Hepatocyte (in vitro differentiated cells): ENCODE measurements around the gene UBE2G1. TPM values are rescaled to one million over a fixed set of nuclear protein-coding genes. Genes with fewer than 3 reads are reported as not detected.
A peak's percentile ranks its signal among the peaks of the same experiment; 100 is the strongest.

Source experiments
- DNase-seq: peaks from one replicate; pipeline ENCODE4 v3.0.0-alpha.2; 2016; ENCODE audit warnings: low spot score
- H2AFZ ChIP-seq: fragments of 200-600 bp; sonication (generic); 2 replicates; pipeline ENCODE4 v1.6.0; 2016; ENCODE audit warnings: antibody characterized with exemption, mild to moderate bottlenecking
- H3K27ac ChIP-seq: fragments of 200-600 bp; sonication (generic); 2 replicates; pipeline ENCODE4 v1.5.1; 2016; ENCODE audit warnings: mild to moderate bottlenecking
- H3K27me3 ChIP-seq: fragments of 200-600 bp; sonication (generic); 2 replicates; pipeline ENCODE4 v1.6.1; 2016
- H3K36me3 ChIP-seq: fragments of 200-600 bp; sonication (generic); replicated peaks from 2 replicates; pipeline ENCODE4 v1.5.1; 2016; ENCODE audit warnings: low read depth; ENCODE audit not compliant: insufficient read depth
- H3K4me1 ChIP-seq: fragments of 200-600 bp; sonication (generic); 2 replicates; pipeline ENCODE4 v1.5.1; 2016; ENCODE audit warnings: mild to moderate bottlenecking, moderate library complexity; ENCODE audit not compliant: insufficient read depth
- H3K4me2 ChIP-seq: fragments of 200-600 bp; sonication (generic); 2 replicates; pipeline ENCODE4 v1.6.0; 2016
- H3K4me3 ChIP-seq: fragments of 200-600 bp; sonication (generic); 2 replicates; pipeline ENCODE4 v1.5.1; 2016; ENCODE audit warnings: mild to moderate bottlenecking
- H3K79me2 ChIP-seq: fragments of 200-600 bp; sonication (generic); 2 replicates; pipeline ENCODE4 v1.6.0; 2017; ENCODE audit warnings: mild to moderate bottlenecking
- H3K9me2 ChIP-seq: fragments of 200-600 bp; sonication (generic); replicated peaks from 2 replicates; pipeline ENCODE4 v1.6.0; 2017; ENCODE audit warnings: mild to moderate bottlenecking; ENCODE audit not compliant: insufficient read depth
- H3K9me3 ChIP-seq: fragments of 200-600 bp; sonication (generic); 2 replicates; pipeline ENCODE4 v1.5.1; 2016; ENCODE audit warnings: low read depth, mild to moderate bottlenecking
- H4K20me1 ChIP-seq: fragments of 200-600 bp; sonication (generic); 2 replicates; pipeline ENCODE4 v1.6.0; 2016; ENCODE audit warnings: mild to moderate bottlenecking; ENCODE audit not compliant: insufficient read depth, poor library complexity, severe bottlenecking
- CTCF ChIP-seq: fragments of 200-600 bp; sonication (generic); IDR thresholded peaks from 2 replicates; pipeline ENCODE4 v1.5.1; 2016; ENCODE audit warnings: antibody characterized with exemption, mild to moderate bottlenecking; ENCODE audit not compliant: poor library complexity
- EZH2 ChIP-seq: fragments of 200-600 bp; sonication (generic); IDR thresholded peaks from 2 replicates; pipeline ENCODE4 v1.6.1; 2016; ENCODE audit warnings: antibody characterized with exemption, mild to moderate bottlenecking, borderline replicate concordance
- EZH2phosphoT487 ChIP-seq: fragments of 200-600 bp; sonication (generic); IDR thresholded peaks from one replicate; pipeline ENCODE4 v1.6.1; 2018; ENCODE audit warnings: antibody characterized with exemption, mild to moderate bottlenecking, low read depth, moderate library complexity; ENCODE audit not compliant: unreplicated experiment, severe bottlenecking
- WGBS: methylation state at CpG from one replicate; pipeline ENCODE4 v1.1.6; 2016; ENCODE audit warnings: low lambda C conversion rate; ENCODE audit errors: missing lambda C conversion rate; 5-methylcytosine and 5-hydroxymethylcytosine counted together
- polyA plus RNA-seq: library from polyadenylated mRNA; unstranded; fragments of >200 nt; fragmentation: Nextera tagmentation; extraction: Ambion mirVana; gene quantifications from 2 replicates; pipeline ENCODE4 v1.2.1, GENCODE V29; 2016
- total RNA-seq: library from RNA; depleted of rRNA; stranded (reverse); fragments of >200 nt; gene quantifications from 2 replicates; pipeline ENCODE4 v1.2.3, GENCODE V29; 2014

Gene UBE2G1
- total and polyA plus RNA-seq, 2 experiments from 2014 or later = 65.1 to 78.8 TPM

DNA sequence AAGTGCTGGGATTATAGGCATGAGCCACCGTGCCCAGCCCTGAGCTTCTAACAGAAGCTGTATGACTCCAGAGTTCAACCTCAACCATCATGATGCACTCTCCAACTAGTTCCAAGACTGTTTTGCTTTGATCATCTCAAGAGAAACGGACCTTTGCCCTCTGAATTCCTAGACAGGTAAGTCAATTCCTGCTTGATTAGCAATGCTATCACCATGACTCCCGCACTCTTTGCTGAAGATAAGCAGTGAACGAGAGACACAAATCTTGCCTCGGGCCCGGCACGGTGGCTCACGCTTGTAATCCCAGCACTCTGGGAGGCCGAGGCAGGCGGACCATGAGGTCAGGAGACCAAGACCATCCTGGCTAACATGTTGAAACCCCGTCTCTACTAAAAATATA is 124.9 kb downstream of the UBE2G1 start:
- Histone ChIP-seq H3K9me3 (no peaks in the 10 kb centered on the region), H3K27me3 (no peaks in the 10 kb centered on the region), H3K9me2 (no peaks in the 10 kb centered on the region), H3K79me2 (peaks cover 60% of the 10 kb centered on the region), H3K4me1 (no peaks in the 10 kb centered on the region), H3K4me2 (no peak overlapping the region), H3K27ac (peak overlapping the region; percentile 77), H4K20me1 (no peaks in the 10 kb centered on the region), H2AFZ (no peak overlapping the region), H3K36me3 (no peaks in the 10 kb centered on the region), H3K4me3 (no peak overlapping the region)
- TF ChIP-seq EZH2 (no peak), EZH2phosphoT487 (no peak), CTCF (no peak)
- 39% methylated on average over 11 of the region's 11 CpGs for WGBS
- DNase-seq = peak; percentile 78

DNA sequence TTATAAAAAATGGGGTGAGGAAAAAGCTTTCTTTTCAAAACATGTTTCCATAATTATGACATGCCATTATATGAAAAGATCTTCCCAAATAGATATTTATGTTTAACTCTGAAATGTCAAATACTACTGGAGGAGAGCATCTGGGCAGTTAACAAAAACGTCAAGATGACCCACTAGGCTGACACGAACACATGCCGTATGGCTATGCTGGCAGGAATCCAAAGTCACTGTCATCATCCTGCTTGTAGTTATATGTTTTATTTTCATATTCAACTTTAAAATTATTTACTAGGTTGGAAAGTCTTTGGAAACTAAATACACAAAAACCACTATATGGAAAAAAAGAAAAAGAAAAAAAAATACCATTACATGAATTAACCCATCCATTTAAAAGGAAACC is 130.0 kb downstream of the UBE2G1 start:
- Histone ChIP-seq H3K36me3 (no peaks in the 10 kb centered on the region), H3K27me3 (no peaks in the 10 kb centered on the region), H2AFZ (no peak overlapping the region), H3K79me2 (peaks cover 18% of the 10 kb centered on the region), H3K4me3 (no peak overlapping the region), H3K27ac (no peak overlapping the region), H3K9me3 (no peaks in the 10 kb centered on the region), H4K20me1 (no peaks in the 10 kb centered on the region), H3K4me2 (no peak overlapping the region), H3K4me1 (no peaks in the 10 kb centered on the region), H3K9me2 (no peaks in the 10 kb centered on the region)
- TF ChIP-seq CTCF = no peak
- no peak for TF ChIP-seq EZH2phosphoT487
- no peak for TF ChIP-seq EZH2
- no peak for DNase-seq
- 79% methylated on average over 3 of the region's 3 CpGs for WGBS

DNA sequence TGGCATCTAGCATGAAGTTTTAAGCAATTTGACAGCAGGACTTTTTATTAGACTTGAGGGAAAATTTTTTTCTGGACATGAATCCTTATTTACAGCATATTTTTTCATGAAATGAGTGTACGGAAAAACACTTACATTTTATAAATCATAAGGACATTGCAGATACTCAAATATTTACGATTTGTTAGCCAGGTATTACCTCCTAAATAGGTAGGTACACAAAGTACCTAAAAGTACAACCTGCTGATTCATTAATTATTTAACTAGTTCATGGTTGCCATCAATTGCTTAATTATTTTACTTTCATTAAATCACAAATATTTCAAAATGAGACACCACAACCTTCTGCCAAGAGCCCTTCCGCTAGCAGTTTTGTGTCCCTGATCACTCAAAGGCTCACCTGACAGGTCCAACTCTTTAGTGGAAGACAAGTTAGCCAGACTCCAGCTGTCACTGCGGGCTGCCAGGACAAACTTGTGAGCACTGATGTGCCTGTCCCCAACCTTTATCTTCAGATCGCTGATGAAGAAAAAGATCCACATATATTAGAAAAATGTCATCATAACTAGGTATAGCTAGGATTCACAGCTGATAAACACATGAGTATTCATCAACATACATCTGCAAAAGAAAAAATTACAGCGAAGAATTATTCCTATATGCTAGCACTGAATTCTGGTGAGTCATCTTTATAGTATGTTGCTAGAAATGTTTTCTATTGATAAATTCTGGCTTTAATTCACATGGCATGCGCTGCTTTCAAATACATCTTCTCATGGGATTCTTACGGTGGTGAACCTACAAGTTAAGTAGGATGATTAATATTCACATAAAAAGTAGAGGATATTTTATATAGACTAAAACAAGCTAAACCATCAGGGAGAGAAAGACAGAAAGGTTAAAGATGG is 130.8 kb downstream of the UBE2G1 start:
- 96% methylated on average over 8 of the region's 8 CpGs for WGBS
- no peak for TF ChIP-seq EZH2

GRCh38 chr17:4234401-4234800 is 132.1 kb downstream of the UBE2G1 start:
- Histone ChIP-seq H3K79me2 (peaks cover 11% of the 10 kb centered on the region), H3K27ac (peak overlapping the region; percentile 27)

More for the DNA sequence above, 130.8 kb downstream of the UBE2G1 start:
- no peaks in the 10 kb centered on the region for H4K20me1 ChIP-seq
- H3K9me3 ChIP-seq = no peaks in the 10 kb centered on the region
- H3K79me2 ChIP-seq = peaks cover 18% of the 10 kb centered on the region
- H3K27ac ChIP-seq = no peak overlapping the region
- H3K4me2 ChIP-seq = no peak overlapping the region
- no peak for DNase-seq
- no peak overlapping the region for H2AFZ ChIP-seq
- H3K27me3 ChIP-seq = no peaks in the 10 kb centered on the region
- H3K9me2 ChIP-seq = no peaks in the 10 kb centered on the region
- H3K36me3 ChIP-seq = no peaks in the 10 kb centered on the region
- no peak overlapping the region for H3K4me3 ChIP-seq
- peaks cover 6% of the 10 kb centered on the region for H3K4me1 ChIP-seq

More at GRCh38 chr17:4234401-4234800, 132.1 kb downstream of the UBE2G1 start:
- TF ChIP-seq CTCF (no peak), EZH2phosphoT487 (no peak), EZH2 (no peak)
- DNase-seq = no peak
- H2AFZ ChIP-seq = no peak overlapping the region
- no peaks in the 10 kb centered on the region for H3K27me3 ChIP-seq
- no peaks in the 10 kb centered on the region for H3K9me3 ChIP-seq
- H3K4me1 ChIP-seq = peaks cover 15% of the 10 kb centered on the region
- no peaks in the 10 kb centered on the region for H4K20me1 ChIP-seq
- no peak overlapping the region for H3K4me3 ChIP-seq
- no peak overlapping the region for H3K4me2 ChIP-seq
- no peaks in the 10 kb centered on the region for H3K9me2 ChIP-seq
- no peaks in the 10 kb centered on the region for H3K36me3 ChIP-seq
